HepG2 (cell line): ENCODE results near the gene EPN3. TPM values are rescaled to one million over a fixed set of nuclear protein-coding genes. Genes with fewer than 3 reads are reported as not detected.

Source experiments
- ATAC-seq: fragments of 200-7000 bp; cut with Tn5 transposase; 3 replicates; pipeline ENCODE4 v1.9.1; 2020; ENCODE audit warnings: mild to moderate bottlenecking, moderate library complexity
- BruUV-seq: library from RNA; stranded (reverse); fragments of 400-500 nt; replicated peaks from 2 replicates; lab custom pipeline; 2021; lab: Mats Ljungman, UMichigan
- CTCF ChIA-PET: fragments of 300-600 bp; formaldehyde crosslinking; extraction: SDS; loops from one replicate; lab custom pipeline; 2021; ENCODE audit warnings: low total read pairs, inconsistent platforms, low intra/inter-chr PET ratio; lab: Yijun Ruan, JAX
- POLR2A ChIA-PET: fragments of 350-600 bp; sonication (Branson Sonifier 250); formaldehyde crosslinking; loops from one replicate; lab custom pipeline; 2020; ENCODE audit warnings: antibody characterized with exemption, inconsistent platforms; lab: Yijun Ruan, JAX
- DNase-seq: peaks from one replicate; pipeline ENCODE4 v3.0.0-alpha.2; 2015; ENCODE audit warnings: low spot score
- FAIRE-seq: peaks from 3 replicates; lab custom pipeline; 2011; peaks lifted over from hg19 to GRCh38; lab: Jason Lieb, UNC
- H2AFZ ChIP-seq: one replicate; pipeline ENCODE4 v1.6.1; 2011; ENCODE audit warnings: low read length, inconsistent platforms
- H3K27ac ChIP-seq: fragments of 300-600 bp; 3 replicates; pipeline ENCODE4 v1.8.0; 2011; ENCODE audit warnings: mixed run types, mild to moderate bottlenecking, mixed read lengths, low read length, inconsistent platforms; ENCODE audit not compliant: insufficient read depth; ENCODE audit errors: extremely low read length
- H3K27me3 ChIP-seq, 2 experiments: fragments of 200-600 bp in 1 of 2; 2 replicates in 1 of 2; 3 replicates in 1 of 2; pipeline versions ENCODE4 v1.6.0 to v1.8.0; 2011; ENCODE audit warnings: low read length in 2 of 2, mild to moderate bottlenecking in 2 of 2, moderate library complexity in 2 of 2, inconsistent platforms in 1 of 2; ENCODE audit not compliant: insufficient read depth in 2 of 2, control insufficient read depth in 1 of 2
- H3K36me3 ChIP-seq, 2 experiments: fragments of 200-600 bp in 1 of 2; replicated peaks in 1 of 2; 2 replicates in 1 of 2; 3 replicates in 1 of 2; pipeline versions ENCODE4 v1.5.1 to v1.8.0; 2011; ENCODE audit warnings: low read length in 2 of 2, inconsistent platforms in 1 of 2; ENCODE audit not compliant: insufficient read depth in 2 of 2, control insufficient read depth in 1 of 2
- H3K4me1 ChIP-seq: 2 replicates; pipeline ENCODE4 v1.5.1; 2012; ENCODE audit warnings: low read length, inconsistent platforms; ENCODE audit not compliant: insufficient read depth
- H3K4me2 ChIP-seq: 2 replicates; pipeline ENCODE4 v1.6.0; 2011; ENCODE audit warnings: low read depth, low read length, inconsistent platforms
- H3K4me3 ChIP-seq, 3 experiments: fragments of 200-600 bp in 1 of 3; sonication (generic), shearing (Covaris generic) in 1 of 3; replicated peaks in 1 of 3; 2 replicates each; pipeline ENCODE4 v1.5.1; 2011 to 2016; ENCODE audit warnings: low read length in 3 of 3, inconsistent platforms in 2 of 3, low read depth in 2 of 3, mild to moderate bottlenecking in 2 of 3, control low read depth in 1 of 3, mixed read lengths in 1 of 3; ENCODE audit not compliant: insufficient read depth in 1 of 3
- H3K79me2 ChIP-seq: one replicate; pipeline ENCODE4 v1.6.1; 2011; ENCODE audit warnings: low read length, inconsistent platforms; ENCODE audit not compliant: insufficient read depth
- H3K9ac ChIP-seq: 2 replicates; pipeline ENCODE4 v1.6.0; 2011; ENCODE audit warnings: mild to moderate bottlenecking, low read depth, low read length, inconsistent platforms; ENCODE audit not compliant: insufficient read depth
- H3K9me3 ChIP-seq: 2 replicates; pipeline ENCODE4 v1.5.1; 2012; ENCODE audit warnings: mild to moderate bottlenecking, low read length
- H4K20me1 ChIP-seq: 2 replicates; pipeline ENCODE4 v1.6.0; 2011; ENCODE audit warnings: inconsistent platforms, mild to moderate bottlenecking, low read length, moderate library complexity; ENCODE audit not compliant: insufficient read depth
- ARHGAP35 ChIP-seq: sonication (generic); formaldehyde crosslinking; IDR thresholded peaks from 2 replicates; pipeline ENCODE4 v1.9.0; 2022; ENCODE audit warnings: mild to moderate bottlenecking, inconsistent platforms, moderate library complexity, missing genetic modification reagents, borderline replicate concordance
- ATM ChIP-seq: fragments of 450-650 bp; IDR thresholded peaks from 2 replicates; pipeline ENCODE4 v1.7.1; 2017; ENCODE audit warnings: mild to moderate bottlenecking, borderline replicate concordance
- BCL3 ChIP-seq: sonication (generic); formaldehyde crosslinking; IDR thresholded peaks from 2 replicates; pipeline ENCODE4 v1.5.1; 2020; ENCODE audit warnings: mild to moderate bottlenecking, missing genetic modification reagents, moderate library complexity
- FOXK1 ChIP-seq: sonication (generic); formaldehyde crosslinking; IDR thresholded peaks from 2 replicates; pipeline ENCODE4 v1.4.0; 2020; ENCODE audit warnings: low read depth, missing genetic modification reagents, borderline replicate concordance
- GLMP ChIP-seq: sonication (generic); formaldehyde crosslinking; IDR thresholded peaks from 2 replicates; pipeline ENCODE4 v1.9.0; 2021; ENCODE audit warnings: missing genetic modification reagents, mild to moderate bottlenecking, borderline replicate concordance
- ISX ChIP-seq: sonication (generic); formaldehyde crosslinking; conservative IDR thresholded peaks from 2 replicates; pipeline ENCODE4 v1.5.0; 2020; ENCODE audit warnings: missing genetic modification reagents
- KMT2B ChIP-seq: IDR thresholded peaks from 2 replicates; pipeline ENCODE4 v1.6.1; 2016; ENCODE audit warnings: missing genetic modification reagents, missing compliant biosample characterization
- NFKB2 ChIP-seq: sonication (generic); formaldehyde crosslinking; IDR thresholded peaks from 2 replicates; pipeline ENCODE4 v1.4.0; 2020; ENCODE audit warnings: missing genetic modification reagents, borderline replicate concordance
- REXO4 ChIP-seq: sonication (generic); formaldehyde crosslinking; IDR thresholded peaks from 2 replicates; pipeline ENCODE4 v1.8.0; 2022; ENCODE audit warnings: missing genetic modification reagents, mild to moderate bottlenecking, borderline replicate concordance
- TAF15 ChIP-seq: fragments of 200-400 bp; formaldehyde crosslinking; IDR thresholded peaks from one replicate; pipeline ENCODE4 v1.6.1; 2018; ENCODE audit warnings: mild to moderate bottlenecking, low read depth, low read length; ENCODE audit not compliant: poor library complexity, severe bottlenecking
- UBTF ChIP-seq: sonication (generic); formaldehyde crosslinking; IDR thresholded peaks from 2 replicates; pipeline ENCODE4 v1.4.0; 2020; ENCODE audit warnings: mild to moderate bottlenecking, missing genetic modification reagents
- ZBTB38 ChIP-seq: sonication (generic); formaldehyde crosslinking; IDR thresholded peaks from 2 replicates; pipeline ENCODE4 v1.5.1; 2020; ENCODE audit warnings: mild to moderate bottlenecking, missing genetic modification reagents
- ZC3H13 ChIP-seq: sonication (generic); formaldehyde crosslinking; IDR thresholded peaks from 2 replicates; pipeline ENCODE4 v1.8.1; 2023; ENCODE audit warnings: mild to moderate bottlenecking, missing genetic modification reagents, moderate library complexity
- ZFP91 ChIP-seq: sonication (generic); formaldehyde crosslinking; IDR thresholded peaks from 2 replicates; pipeline ENCODE4 v1.9.0; 2022; ENCODE audit warnings: missing genetic modification reagents, mild to moderate bottlenecking, borderline replicate concordance
- ZNF850 ChIP-seq: sonication (generic); formaldehyde crosslinking; conservative IDR thresholded peaks from 2 replicates; pipeline ENCODE4 v1.9.0; 2021; ENCODE audit warnings: mild to moderate bottlenecking, missing genetic modification reagents
- WGBS: methylation state at CpG from one replicate; pipeline ENCODE4 v1.1.6; 2017; ENCODE audit warnings: low lambda C conversion rate; 5-methylcytosine and 5-hydroxymethylcytosine counted together
- in situ Hi-C: cut with HindIII; loops from 2 replicates; pipeline ENCODE4 v1.10.0; 2017; ENCODE audit warnings: low pct_unique_long_range_greater_than_20kb; ENCODE audit not compliant: extremely low pct_ligation_motif_present
- intact Hi-C: fragments of 100-400 bp; cut with micrococcal nuclease; formaldehyde crosslinking; loops from one replicate; pipeline ENCODE4 v1.10.0; 2022; ENCODE audit not compliant: unreplicated experiment
- polyA plus RNA-seq, 8 experiments: library from polyadenylated mRNA; depleted of rRNA in 3 of 8; stranded (reverse) in 7 of 8; unstranded in 1 of 8; fragments of >200 nt; fragmentation: Illumina TruSeq in 4 of 8; extraction: Trizol in 4 of 8; gene quantifications; 2 replicates each; pipeline versions ENCODE4 v1.2.1 to v1.2.3, GENCODE V29; 2011 to 2016; ENCODE audit warnings: low read depth in 4 of 8, missing spikeins in 1 of 8, mixed read lengths in 1 of 8; ENCODE audit not compliant: insufficient read depth in 1 of 8
- total RNA-seq, 5 experiments: library from RNA; depleted of rRNA; stranded (reverse); fragments of >200 nt; fragmentation: Illumina TruSeq; extraction: Trizol; gene quantifications; 2 replicates each; pipeline ENCODE4 v1.2.3, GENCODE V29; 2016; ENCODE audit warnings: low read depth in 1 of 5

Gene EPN3
- total and polyA plus RNA-seq, 2 of the 13 experiments (the other 11 are each of a cell fraction or from before 2014, with no cell fraction given): 0.11 to 0.95 TPM

DNA sequence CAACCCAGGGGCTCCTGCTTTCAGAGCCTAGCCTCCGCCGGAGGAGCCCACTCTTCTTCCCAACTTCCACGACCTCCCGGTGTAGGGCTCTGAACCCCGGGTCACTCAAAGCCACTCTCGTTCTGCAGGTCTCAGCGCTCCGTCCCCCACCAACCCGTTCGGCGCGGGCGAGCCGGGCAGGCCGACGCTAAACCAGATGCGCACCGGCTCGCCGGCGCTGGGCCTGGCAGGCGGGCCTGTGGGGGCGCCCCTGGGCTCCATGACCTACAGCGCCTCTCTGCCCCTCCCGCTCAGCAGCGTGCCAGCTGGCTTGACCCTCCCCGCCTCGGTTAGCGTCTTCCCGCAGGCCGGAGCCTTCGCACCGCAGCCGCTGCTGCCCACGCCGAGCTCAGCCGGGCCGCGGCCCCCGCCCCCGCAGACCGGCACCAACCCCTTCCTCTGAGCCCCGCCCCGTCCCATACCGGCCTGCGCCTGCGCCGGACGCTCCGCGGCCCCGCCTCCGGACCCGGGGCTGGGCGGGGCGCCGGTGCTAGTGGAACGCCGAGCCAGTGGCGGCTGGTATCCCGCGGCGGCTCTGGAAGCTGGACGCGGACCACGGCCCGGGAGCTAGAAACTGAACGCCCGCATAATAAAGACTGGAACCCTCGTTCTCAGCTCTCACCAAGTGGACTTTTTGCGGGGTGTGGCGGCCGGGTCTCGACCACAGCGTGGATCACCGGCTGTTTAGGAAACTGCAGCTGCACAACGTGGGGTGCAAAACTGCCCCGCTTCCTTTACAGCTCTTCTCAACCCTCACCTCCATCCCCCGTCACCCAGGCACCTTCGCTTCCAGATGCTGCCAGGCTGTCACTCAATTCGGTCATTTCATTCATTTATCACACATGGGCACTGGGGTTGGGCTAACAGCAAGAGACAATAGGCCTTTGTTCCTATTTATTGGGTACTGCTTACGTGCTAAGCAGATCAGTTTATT lies 9.5 kb downstream of the EPN3 start:
- H3K4me3 ChIP-seq: peak overlapping the region; percentile 73 to 87 (median 78)
- peak; percentile 81 for DNase-seq
- in situ Hi-C loops: loop anchor here (10.0 kb wide), 1 partner anchor 413 kb away; no protein-coding TSS in a partner anchor
- H3K27ac ChIP-seq: peak overlapping the region; percentile 97
- peak overlapping the region; percentile 97 for H3K4me2 ChIP-seq
- no peaks in the 10 kb centered on the region for H4K20me1 ChIP-seq
- no peaks in the 10 kb centered on the region for H3K79me2 ChIP-seq
- no peaks in the 10 kb centered on the region for H3K9me3 ChIP-seq
- POLR2A ChIA-PET: interaction anchor here (0.6 to 4.2 kb wide), 35 partner anchors 8 to 402 kb away, joined by 3 to 79 read pairs (median 5); partner anchors contain the start of genes CACNA1G, EPN3, LUC7L3 and TOB1
- intact Hi-C loops: loop anchor here (10.0 kb wide), 1 partner anchor 413 kb away; no protein-coding TSS in a partner anchor
- TSS peak; percentile 97 for BruUV-seq
- 1% methylated on average over 27 of the region's 82 CpGs for WGBS
- H3K36me3 ChIP-seq: no peaks in the 10 kb centered on the region
- H3K4me1 ChIP-seq: peaks cover 80% of the 10 kb centered on the region
- peak overlapping the region; percentile 33 for H2AFZ ChIP-seq
- H3K27me3 ChIP-seq: no peaks in the 10 kb centered on the region; a peak in 1 of 5 replicates
- peak; percentile 69 for ATAC-seq
- FAIRE-seq: no peak
- peak overlapping the region; percentile 95 for H3K9ac ChIP-seq
- CTCF ChIA-PET: no interaction called here
- peak; percentile 77; the same call in 1 of the 2 replicates for TF ChIP-seq UBTF
- no peak for TF ChIP-seq KMT2B
- no peak; the same call in 1 of the 2 replicates for TF ChIP-seq ISX (CRISPR knock-in tag)
- TF ChIP-seq BCL3 (CRISPR knock-in tag): peak; percentile 84; the same call in 1 of the 2 replicates
- peak; percentile 22; the same call in 1 of the 2 replicates for TF ChIP-seq ARHGAP35 (CRISPR knock-in tag)
- 0 out of 2 replicates have a peak, but pooled peaks have one; percentile 14 for TF ChIP-seq FOXK1 (CRISPR knock-in tag)
- no peak for TF ChIP-seq GLMP (CRISPR knock-in tag)
- peak; percentile 51 for TF ChIP-seq NFKB2 (CRISPR knock-in tag)
- no peak for TF ChIP-seq ZC3H13 (CRISPR knock-in tag)
- TF ChIP-seq ZBTB38 (CRISPR knock-in tag): peak; percentile 70; the same call in 1 of the 2 replicates
- no peak for TF ChIP-seq REXO4 (CRISPR knock-in tag)
- TF ChIP-seq TAF15: peak; percentile 74
- peak; percentile 72 for TF ChIP-seq ZFP91
- no peak for TF ChIP-seq ZNF850
- no peak for TF ChIP-seq ATM
